Measurements from ENCODE around the gene KBTBD12.

DNA sequence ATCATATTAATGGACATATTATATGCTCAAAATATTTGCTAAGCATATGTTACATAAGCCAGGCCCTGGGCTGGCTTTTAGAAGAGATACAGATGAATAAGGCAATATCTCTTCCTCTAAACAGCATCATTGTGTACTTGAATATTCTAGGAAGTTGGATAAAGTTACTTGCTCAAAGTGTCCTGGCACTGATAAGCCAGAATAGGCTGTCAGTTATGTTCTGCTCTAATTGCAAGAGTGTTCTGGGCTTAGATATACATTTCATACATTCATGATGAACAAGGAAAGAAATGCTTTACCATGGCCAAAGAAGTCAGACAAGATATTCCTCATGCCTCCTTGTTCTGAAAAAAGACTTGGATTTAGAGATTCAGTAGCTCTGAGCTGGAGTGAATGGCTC, 40.7 kb downstream of the KBTBD12 start:
- no peak for TF ChIP-seq POLR2A (IDR thresholded peaks at IDR 0.05; ENCODE audit: extremely low read depth, insufficient read length)
- TF ChIP-seq, protein P1, sequence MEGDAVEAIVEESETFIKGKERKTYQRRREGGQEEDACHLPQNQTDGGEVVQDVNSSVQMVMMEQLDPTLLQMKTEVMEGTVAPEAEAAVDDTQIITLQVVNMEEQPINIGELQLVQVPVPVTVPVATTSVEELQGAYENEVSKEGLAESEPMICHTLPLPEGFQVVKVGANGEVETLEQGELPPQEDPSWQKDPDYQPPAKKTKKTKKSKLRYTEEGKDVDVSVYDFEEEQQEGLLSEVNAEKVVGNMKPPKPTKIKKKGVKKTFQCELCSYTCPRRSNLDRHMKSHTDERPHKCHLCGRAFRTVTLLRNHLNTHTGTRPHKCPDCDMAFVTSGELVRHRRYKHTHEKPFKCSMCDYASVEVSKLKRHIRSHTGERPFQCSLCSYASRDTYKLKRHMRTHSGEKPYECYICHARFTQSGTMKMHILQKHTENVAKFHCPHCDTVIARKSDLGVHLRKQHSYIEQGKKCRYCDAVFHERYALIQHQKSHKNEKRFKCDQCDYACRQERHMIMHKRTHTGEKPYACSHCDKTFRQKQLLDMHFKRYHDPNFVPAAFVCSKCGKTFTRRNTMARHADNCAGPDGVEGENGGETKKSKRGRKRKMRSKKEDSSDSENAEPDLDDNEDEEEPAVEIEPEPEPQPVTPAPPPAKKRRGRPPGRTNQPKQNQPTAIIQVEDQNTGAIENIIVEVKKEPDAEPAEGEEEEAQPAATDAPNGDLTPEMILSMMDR (IDR thresholded peaks at IDR 0.05; ENCODE audit: low read depth, low read length): no peak
- TF ChIP-seq MYC (IDR thresholded peaks at IDR 0.05; ENCODE audit: low read depth, low read length): no peak
- TF ChIP-seq, protein P2, sequence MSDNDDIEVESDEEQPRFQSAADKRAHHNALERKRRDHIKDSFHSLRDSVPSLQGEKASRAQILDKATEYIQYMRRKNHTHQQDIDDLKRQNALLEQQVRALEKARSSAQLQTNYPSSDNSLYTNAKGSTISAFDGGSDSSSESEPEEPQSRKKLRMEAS (IDR thresholded peaks at IDR 0.05; ENCODE audit: low read depth, low read length): no peak

Data from NB4 (cell line).